Measurements from ENCODE around the gene TRIM37.
"Not testable (repeated sequence)": the region's sequence is repeated elsewhere in the genome, so short reads cannot be mapped to it uniquely, and the experiment has no call there.

Gene TRIM37

DNA sequence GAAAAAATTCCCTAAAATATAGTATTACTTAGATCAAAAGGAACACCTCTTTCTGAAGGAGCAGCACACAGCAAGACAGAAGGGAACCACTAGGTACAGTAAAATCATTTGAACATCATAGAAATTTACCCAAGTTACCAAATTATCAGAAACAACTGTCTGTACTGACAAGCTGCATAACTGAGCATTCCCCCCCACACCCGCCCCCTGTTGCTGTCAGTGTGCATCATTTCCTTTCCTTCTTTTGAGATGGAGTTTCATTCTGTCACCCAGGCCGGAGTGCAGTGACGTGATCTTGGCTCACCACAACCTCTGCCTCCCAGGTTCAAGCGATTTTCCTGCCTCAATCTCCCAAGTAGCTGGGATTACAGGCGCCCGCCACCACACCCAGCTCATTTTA lies 120.7 kb downstream of the TRIM37 start:
- DNase-seq = no peak

DNA sequence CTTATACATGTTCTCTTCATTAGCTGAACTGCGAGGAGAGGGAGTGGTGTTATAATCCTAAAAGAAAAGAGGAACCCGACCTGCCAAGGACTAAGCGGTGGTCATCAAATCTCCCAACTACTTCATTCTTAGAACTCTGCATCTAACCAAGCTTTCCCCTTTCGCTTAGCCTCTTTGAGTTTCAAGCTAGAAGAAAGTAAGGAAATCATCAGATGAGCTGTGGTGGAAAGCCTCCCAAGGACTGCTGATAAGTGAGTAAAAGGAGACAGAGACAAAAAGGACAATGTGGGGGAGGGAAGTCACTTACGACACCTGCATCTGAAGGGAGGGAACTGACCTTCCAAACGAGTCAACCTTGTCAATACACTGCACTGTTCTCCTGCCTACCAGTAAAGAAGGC lies 121.3 kb downstream of the TRIM37 start:
- DNase-seq = no peak

DNA sequence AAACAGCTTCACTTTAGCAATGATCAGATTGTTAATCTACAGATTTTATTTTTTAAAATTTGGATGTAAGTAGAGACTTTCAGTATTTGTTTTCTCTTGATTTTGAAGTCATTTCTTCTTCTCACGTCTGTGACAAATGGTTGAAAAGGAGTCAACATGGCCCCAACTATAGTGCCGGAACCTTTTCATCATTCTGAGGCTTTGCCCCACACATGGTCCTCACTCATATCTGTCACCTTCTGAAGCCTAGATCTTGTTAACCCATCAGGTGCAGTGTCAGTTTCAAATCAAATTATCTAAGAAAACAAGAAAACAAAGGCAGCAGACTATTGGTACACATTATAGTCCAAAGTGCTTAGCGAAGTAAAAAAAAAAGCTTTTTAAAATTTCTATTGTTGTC lies 124.1 kb downstream of the TRIM37 start:
- no peak for DNase-seq

DNA sequence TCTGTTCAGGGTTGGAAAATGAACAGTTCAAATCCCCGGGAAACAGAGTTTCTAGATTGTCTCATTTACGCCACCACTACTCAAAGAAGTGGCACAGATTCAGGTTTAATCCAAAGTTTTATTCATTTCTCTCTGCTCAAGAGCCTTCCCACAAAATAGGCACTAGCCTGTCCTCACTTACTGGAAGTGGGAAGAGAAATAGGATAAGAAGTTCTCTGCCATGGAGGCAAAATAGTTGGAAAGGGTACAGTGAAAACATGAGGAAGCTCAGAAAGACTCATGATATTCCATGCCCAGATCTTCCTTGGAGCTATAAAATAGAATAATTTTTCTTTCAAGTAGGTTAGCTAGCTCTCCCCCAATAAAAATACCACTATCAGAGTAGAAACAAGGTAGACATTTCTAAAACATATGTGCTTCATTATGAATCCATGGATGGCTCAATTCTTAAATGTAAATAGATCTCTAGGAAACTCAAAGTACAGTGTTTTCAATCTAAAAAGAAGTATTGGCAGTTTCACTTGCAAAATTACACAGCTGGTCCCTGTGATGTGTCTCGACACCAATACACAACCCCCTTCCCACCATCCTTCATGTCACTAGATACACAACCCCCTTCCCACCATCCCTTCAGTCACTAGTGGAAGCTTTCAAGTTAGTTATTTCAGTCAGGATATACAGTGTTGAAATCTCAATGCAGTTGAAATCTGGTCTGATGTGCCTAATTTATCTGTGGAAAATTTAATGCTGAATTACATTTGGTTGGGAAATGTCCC lies 125.8 kb downstream of the TRIM37 start:
- no peak for DNase-seq

DNA sequence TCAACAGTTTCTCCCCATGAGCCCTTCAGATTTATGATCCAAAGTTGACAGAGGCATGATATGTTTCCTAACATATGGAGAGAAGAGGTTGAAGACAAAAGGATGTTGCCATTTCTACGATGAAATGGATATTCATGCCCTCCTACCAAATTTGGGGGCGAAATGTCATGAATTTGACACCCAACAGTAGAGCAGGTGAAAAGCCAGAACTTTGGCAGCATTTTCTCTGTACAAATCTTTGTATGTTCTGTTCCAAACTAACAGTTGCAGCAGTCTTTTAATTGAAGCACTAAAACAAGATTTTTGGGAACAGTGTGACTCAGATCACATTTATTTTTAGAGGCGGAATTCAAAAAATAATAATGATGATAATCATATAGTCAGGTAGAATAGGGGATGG lies 130.1 kb downstream of the TRIM37 start:
- no peak for DNase-seq

DNA sequence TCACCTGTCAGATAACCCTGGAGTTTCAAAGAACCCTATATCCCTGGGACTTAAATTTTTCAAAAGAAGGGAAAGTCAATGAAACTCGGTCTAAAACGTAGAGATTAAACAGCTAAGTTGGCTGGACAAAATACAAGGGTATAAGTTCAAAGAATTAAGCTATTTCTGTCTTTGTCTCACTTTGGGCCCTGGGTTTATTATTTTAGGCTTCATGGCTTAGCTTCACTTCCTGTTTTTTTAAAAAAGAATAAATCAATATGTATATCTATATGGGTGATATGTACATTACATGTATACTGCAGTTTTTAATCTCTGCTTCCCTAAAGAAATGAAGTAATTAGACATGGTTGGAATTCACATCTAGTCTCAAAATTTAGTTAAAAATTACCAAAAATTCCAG lies 132.3 kb downstream of the TRIM37 start:
- no peak for DNase-seq

DNA sequence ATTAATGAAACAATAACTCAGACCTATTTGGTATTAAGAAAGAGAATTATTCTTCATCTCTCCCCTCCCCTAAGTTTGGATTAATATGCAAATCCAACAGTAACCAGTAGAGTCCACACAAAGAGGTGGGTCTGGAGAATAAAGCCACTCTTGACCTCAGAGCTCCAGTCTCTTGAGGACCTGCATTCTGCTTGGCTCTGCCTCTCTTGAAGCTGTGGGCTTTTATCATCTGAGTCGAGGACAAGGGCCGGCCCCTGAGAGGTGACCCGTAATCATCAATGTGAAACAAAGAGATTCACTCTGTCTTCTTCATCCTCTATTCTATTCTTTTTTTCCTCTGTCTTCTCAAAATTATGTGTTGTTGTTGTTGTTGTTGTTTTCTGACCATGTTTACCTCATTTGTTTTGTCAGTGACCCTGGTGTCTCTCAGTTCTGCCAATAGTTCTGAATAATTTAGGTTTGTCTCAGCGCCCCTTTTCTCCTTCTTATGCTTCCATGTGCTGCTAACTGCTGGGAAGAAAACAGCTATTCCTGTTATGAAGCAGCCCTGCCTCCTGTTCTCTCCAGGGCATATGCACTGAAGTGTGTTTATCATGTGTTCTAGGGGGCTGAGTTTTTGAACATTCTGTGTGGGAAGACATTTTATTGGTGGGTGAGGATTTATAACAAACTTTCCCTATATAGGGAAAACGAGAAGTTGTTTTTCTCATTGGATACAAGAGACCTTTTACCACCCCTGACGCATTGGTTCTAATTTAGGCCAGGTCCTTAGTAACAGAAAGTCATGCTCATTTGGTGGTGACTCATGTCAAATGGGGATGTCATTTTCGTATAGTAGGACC lies 135.8 kb downstream of the TRIM37 start:
- no peak for DNase-seq

DNA sequence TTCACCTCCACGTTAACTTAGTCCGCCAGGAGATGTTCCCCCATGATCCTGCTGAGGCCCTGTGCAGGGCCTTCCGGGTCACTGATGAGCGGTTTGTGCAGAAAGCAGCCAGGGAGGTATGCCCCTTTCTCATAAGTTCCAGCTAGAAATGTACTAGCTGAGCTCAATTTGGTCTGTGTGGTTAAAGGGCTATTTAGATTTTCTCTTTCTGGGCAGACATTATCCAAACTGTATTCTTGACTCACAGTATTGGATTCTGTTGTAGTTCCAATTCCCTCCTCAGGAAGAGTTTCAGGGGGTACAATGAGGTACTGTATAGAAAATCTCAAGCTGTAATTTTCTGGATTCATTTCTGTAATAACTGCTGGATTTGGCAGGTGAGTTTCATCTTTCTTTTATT lies 137.1 kb downstream of the TRIM37 start:
- no peak for DNase-seq

DNA sequence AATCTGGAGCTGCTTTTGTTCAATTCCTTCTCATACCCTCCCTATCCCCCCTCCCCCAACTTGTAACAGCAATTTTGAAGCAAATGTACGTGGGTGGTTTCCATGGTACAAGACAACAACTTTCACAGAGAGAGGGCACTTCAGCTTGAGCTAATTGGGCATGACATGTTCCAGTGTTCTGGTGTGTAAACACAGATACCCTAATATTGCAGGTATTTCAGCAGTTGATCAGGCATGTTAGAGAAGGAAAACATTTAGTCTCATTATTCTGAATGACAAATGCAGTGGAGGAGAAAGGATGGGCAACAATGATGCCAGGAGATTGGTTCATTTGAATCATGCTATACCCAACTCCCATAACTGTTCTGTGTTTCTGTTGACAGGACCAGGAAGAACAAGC lies 137.5 kb downstream of the TRIM37 start:
- DNase-seq = no peak

DNA sequence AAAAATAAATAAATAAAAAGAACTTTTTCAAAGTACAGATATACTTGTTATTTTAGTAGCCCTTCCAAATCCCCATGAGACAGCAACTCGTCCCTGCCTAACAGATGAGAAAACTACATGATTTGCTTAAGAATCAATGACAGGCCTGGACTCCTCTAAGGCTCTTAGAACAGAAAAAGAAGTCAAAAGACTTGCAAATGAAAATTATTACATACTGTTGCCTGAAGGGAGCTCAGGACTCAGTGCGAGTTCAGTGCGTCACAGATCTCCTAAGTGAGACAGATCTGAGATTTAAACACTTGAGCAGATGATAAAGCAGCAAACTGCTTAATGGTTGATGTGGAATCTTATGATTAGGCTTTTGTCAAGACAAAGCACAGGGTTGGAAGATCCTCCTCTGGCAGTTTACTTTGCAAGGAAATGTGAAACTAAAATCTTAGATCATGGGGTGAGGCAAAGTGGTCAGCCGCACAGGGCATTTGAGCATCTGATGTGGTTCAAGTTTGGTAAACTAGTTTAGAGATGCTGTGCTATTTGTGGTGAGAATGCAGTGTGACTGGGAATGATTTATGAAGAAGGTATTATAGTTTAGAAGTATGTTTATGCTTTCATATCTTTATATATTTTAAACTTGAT lies 138.1 kb downstream of the TRIM37 start:
- no peak for DNase-seq

DNA sequence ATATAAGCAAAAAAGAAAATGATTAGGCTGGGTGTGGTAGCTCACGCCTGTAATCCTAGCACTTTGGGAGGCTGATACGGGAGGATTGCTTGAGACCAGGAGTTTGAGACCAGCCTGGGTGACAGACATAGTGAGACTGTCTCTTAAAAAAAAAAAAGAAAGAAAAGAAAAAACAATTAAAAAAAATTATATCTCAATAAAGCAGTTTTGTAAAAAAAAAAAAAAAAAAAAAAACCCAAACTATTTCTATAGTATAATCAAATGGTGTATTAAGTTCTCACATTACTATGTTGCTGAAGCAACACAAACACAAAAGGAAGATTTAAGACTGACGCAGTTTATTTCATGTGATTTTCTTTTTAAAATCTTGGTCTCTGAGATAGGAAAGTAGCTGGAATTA lies 140.5 kb downstream of the TRIM37 start:
- no peak for DNase-seq

DNA sequence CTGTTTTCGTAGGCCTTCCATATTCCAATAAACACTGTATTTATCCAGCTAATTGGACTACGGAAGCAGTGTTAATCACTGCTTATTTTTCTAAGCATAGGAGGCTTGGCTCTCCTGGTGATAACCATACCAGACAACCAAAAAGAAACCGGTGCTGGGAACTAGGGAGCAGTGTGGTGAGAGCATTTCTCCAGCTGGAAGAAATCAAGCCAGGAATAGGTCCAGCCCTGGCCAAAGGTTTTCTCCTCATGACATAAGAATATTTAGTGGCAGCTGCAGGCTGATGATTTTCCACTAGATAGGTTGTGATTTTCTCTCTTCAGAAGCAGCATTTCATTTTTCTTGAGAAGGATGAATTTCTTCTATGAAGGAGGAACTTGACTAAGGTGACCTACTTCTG lies 141.5 kb downstream of the TRIM37 start:
- no peak for DNase-seq

DNA sequence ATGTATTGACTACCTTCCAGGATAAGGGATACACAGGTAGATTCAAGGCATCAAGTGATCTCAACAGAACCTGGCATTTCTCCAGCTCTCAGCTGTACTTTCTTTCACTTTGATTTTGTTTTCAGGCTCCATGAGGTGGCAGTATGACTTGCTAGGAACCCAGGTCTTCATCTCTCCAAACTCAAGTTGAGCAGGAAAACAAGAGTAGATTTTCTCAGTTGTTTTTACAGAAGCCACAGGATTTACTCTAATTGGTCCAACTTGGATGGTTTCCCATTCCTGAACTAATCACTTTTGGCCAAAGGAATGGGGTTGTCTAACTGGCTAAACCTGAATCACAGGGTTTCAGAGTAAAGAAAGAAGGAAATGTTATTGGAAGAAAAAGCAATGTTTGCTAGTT lies 146.6 kb downstream of the TRIM37 start:
- peak; percentile 40 for DNase-seq

DNA sequence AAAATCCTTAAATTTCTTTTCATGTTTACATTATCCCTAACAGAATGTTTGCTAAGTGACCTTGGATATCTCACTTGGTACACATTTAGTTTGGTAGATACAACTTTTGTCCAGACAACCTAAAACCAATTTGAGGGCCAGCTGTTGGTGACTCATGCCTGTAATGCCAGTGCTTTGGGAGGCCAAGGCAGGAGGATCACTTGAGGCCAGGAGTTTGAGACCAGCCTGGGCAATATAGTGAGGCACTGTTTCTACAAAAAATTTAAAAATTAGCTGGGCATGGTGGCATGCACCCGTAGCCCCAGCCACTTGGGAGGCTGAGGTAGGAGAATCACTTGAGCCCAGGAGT lies 149.0 kb downstream of the TRIM37 start:
- DNase-seq = not testable (repeated sequence)

DNA sequence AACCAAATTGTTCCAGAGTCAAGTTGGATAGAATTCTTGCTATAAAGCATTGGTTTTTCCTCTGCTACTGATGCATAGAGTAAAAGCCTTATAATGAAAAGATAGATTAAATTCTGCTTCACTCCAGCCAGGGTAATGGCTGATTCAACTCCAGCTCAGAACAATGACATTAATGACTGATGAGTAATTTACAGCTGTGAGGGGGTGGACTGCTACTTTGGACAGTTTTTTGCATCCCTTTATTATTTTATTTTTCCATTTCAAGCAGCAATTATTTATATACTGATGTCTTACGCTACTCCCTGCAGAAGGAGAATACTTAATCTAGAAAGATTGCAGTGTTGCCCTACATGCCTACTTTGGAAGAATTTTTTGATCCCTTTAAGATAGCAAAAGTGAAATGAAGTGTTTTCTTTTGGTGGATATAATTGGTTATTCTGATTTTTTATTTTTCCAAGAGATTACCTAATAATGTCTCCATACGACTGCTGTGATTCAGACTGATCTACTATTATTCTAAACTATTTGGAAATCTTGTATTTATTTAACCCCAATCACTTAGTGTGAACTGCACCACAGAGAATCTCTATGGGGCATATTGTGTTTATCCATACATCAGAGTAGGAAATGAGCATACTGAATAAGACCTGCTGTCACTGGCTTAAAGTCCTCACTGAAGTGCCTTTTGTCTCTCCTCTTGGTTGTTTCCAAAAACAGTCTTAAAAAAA lies 149.5 kb downstream of the TRIM37 start:
- DNase-seq = no peak

DNA sequence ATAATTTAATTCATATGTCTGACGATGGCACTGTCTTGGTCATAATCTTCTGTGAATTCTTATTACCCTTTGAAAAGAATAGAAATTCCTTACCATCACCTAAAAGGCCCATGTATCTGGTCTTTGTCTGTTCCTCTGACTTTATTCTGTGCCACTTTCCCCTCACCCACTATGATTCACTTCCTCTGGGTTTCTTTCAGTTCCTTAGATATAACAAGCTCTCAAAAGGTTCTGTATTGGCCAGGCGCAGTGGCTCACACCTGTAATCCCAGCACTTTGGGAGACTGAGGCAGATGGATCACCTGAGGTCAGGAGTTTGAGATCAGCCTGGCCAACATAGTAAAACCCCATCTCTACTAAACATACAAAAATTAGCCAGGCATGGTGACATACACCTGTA lies 152.3 kb downstream of the TRIM37 start:
- DNase-seq = not testable (repeated sequence)

DNA sequence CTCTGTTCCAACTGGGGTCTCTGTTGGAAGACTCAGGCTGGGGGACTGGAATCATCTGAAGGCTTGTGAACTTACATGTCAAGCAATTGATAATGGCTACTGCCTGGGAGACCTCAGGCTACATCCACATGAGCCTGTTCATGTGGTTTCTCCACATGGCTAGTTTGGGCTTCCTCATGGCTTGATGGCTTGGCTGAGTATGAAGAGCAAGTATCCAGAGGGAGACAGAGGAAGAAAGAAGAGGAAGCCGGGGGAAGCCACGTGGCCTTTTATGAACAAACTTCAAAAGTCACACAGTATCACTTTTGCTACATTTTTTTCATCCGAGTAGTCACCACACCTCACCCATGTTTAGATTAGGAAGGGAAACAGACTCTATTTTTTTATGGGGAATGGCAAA lies 158.9 kb downstream of the TRIM37 start:
- no peak for DNase-seq

DNA sequence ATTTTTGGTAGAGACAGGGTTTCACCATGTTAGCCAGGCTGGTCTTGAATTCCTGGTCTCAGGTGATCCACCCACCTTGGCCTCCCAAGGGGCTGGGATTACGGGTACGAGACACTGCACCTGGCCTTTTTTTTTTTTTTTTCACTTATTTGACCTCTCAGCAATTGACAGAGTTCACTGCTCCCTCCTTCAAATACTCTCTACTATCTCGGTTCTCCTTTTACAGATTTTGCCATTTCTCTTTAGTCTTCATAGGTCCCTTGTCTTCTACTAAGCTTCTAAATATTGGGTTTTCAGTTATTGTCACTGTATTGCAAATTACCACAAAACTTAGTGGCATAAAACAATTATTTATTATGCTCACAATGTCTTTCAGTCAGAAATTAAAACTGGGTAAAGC lies 159.3 kb downstream of the TRIM37 start:
- DNase-seq = no peak

DNA sequence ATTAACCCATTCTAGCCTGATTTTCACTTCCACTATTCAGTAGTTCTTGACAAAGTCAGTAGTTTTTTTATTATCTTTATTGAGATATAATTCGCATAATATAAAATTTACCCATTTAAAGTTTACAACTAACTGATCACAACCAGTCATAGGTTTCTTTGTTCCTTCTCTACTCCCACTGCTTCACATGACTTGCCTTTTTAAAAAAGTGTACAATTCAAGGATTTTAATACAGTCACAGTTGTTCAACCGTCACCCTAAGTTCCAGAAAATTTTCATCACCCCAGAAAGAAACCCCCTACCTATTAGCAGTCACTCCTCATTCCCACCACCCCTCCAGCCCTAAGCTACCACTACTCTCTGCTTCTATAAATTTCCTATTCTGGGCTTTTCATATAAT lies 162.5 kb downstream of the TRIM37 start:
- DNase-seq = no peak

DNA sequence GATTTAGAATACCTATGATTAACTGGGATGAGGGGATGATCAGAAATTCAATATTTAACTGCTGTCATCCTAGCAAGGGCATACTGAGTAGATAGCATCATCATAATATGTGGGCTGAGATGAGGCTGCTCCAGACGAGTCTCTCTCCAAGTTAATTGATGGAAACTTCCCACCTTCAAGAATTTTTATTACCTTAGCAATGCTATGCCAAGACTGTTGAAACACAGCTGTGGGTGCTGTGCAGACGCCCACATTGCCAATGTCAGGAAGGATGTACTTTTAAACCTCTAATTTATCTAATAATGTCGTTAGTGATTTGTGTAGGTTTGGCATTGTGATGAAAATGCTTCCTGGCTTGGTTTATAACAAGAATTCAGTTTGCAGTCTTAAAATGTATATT lies 170.4 kb downstream of the TRIM37 start:
- no peak for DNase-seq

DNA sequence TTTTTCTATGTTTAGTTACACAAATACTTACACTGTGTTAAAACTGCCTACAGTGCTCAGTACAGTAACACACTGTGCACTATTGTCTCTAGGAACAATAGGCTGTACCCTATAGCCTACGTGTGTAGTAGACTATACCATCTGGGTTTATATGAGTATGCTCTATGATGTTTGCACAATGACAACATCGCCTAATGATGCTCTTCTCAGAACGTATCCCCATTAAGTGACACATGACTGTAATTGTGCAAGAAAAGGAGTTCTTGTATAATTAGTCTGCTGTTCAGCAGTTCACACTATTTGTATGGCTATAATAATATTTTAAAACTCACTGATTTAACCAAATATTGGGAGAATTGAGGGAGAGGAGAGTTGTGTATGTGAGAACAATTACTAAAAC lies 173.7 kb downstream of the TRIM37 start:
- DNase-seq = no peak

All from amniotic stem cell (primary cell).